GM12878 (cell line): Measurements from ENCODE around the gene CXCR6. TPM values are rescaled to one million over a fixed set of nuclear protein-coding genes. Genes with fewer than 3 reads are reported as not detected.

ENCODE experiments used
- ATAC-seq: fragments of 200-7000 bp; cut with Tn5 transposase; 3 replicates; pipeline ENCODE4 v1.9.1; 2020; ENCODE audit warnings: mild to moderate bottlenecking, moderate library complexity
- BruUV-seq: library from RNA; stranded (reverse); fragments of 400-500 nt; replicated peaks from 2 replicates; lab custom pipeline; 2021; lab: Mats Ljungman, UMichigan
- CTCF ChIA-PET: fragments of 300-600 bp; sonication (Branson Sonifier 250); formaldehyde crosslinking; extraction: SDS; loops from one replicate; lab custom pipeline; 2021; ENCODE audit warnings: inconsistent platforms; lab: Yijun Ruan, JAX
- POLR2A ChIA-PET: fragments of 350-600 bp; formaldehyde crosslinking; extraction: SDS; loops from one replicate; lab custom pipeline; 2021; ENCODE audit warnings: inconsistent platforms; lab: Charles Lee
- RAD21 ChIA-PET: fragments of 300-600 bp; sonication (Branson Sonifier 250); formaldehyde crosslinking; loops from one replicate; lab custom pipeline; 2023; ENCODE audit warnings: antibody characterized with exemption; ENCODE audit not compliant: unreplicated experiment; lab: Charles Lee
- SMC1A ChIA-PET: fragments of 300-600 bp; sonication (Branson Sonifier 250); formaldehyde crosslinking; loops from one replicate; lab custom pipeline; 2023; ENCODE audit not compliant: unreplicated experiment, uncharacterized antibody; lab: Charles Lee
- DNase-seq: peaks from one replicate; pipeline ENCODE4 v3.0.0-alpha.2; 2011; ENCODE audit warnings: low read depth, low spot score
- FAIRE-seq: peaks from 3 replicates; lab custom pipeline; 2011; peaks lifted over from hg19 to GRCh38; lab: Jason Lieb, UNC
- H2AFZ ChIP-seq: 2 replicates; pipeline ENCODE4 v1.6.0; 2011; ENCODE audit warnings: low read depth, low read length, control low read depth; ENCODE audit not compliant: control insufficient read depth
- H3K27ac ChIP-seq: 2 replicates; pipeline ENCODE4 v1.5.1; 2011; ENCODE audit warnings: control low read depth; ENCODE audit not compliant: control insufficient read depth, insufficient read depth
- H3K27me3 ChIP-seq, 2 experiments: replicated peaks in 1 of 2; 2 replicates each; pipeline versions ENCODE4 v1.6.0 to v1.6.1; 2011; ENCODE audit warnings: low read length in 1 of 2; ENCODE audit not compliant: control insufficient read depth in 2 of 2, insufficient read depth in 2 of 2
- H3K36me3 ChIP-seq, 2 experiments: 2 replicates each; pipeline ENCODE4 v1.5.1; 2011; ENCODE audit warnings: low read length in 1 of 2; ENCODE audit not compliant: control insufficient read depth in 2 of 2, insufficient read depth in 2 of 2
- H3K4me1 ChIP-seq: 2 replicates; pipeline ENCODE4 v1.6.1; 2011; ENCODE audit warnings: mild to moderate bottlenecking, low read length, moderate library complexity, mixed read lengths; ENCODE audit not compliant: control insufficient read depth, insufficient read depth
- H3K4me2 ChIP-seq: 2 replicates; pipeline ENCODE4 v1.6.0; 2011; ENCODE audit warnings: control low read depth; ENCODE audit not compliant: control insufficient read depth, insufficient read depth
- H3K4me3 ChIP-seq: fragments of 200-600 bp; sonication (generic); 2 replicates; pipeline ENCODE4 v1.5.1; 2016
- H3K79me2 ChIP-seq: 2 replicates; pipeline ENCODE4 v1.6.0; 2011; ENCODE audit warnings: low read length; ENCODE audit not compliant: control insufficient read depth, insufficient read depth
- H3K9ac ChIP-seq: 2 replicates; pipeline ENCODE4 v1.8.0; 2011; ENCODE audit warnings: low read length, control low read depth, mixed read lengths; ENCODE audit not compliant: control insufficient read depth, insufficient read depth
- H3K9me3 ChIP-seq: replicated peaks from 3 replicates; pipeline ENCODE4 v1.5.1; 2011; ENCODE audit warnings: mild to moderate bottlenecking, low read length; ENCODE audit not compliant: control insufficient read depth, insufficient read depth
- H4K20me1 ChIP-seq: 2 replicates; pipeline ENCODE4 v1.6.0; 2011; ENCODE audit not compliant: control insufficient read depth, insufficient read depth
- ATF3 ChIP-seq: IDR thresholded peaks from 2 replicates; pipeline ENCODE4 v1.6.1; 2011; ENCODE audit warnings: low read depth, mild to moderate bottlenecking, low read length, moderate library complexity, borderline replicate concordance; ENCODE audit errors: extremely low read depth
- ATF7 ChIP-seq: fragments of 450-650 bp; IDR thresholded peaks from 2 replicates; pipeline ENCODE4 v1.6.1; 2016; ENCODE audit warnings: low read depth, mild to moderate bottlenecking
- CEBPZ ChIP-seq: fragments of 150-350 bp; IDR thresholded peaks from 2 replicates; pipeline ENCODE4 v1.6.1; 2016; ENCODE audit warnings: low read depth, low read length
- CREB1 ChIP-seq: IDR thresholded peaks from 2 replicates; pipeline ENCODE4 v1.6.1; 2012; ENCODE audit warnings: low read depth, mild to moderate bottlenecking, inconsistent platforms
- EP300 ChIP-seq, 2 experiments: fragments of 150-350 bp in 1 of 2; IDR thresholded peaks; 2 replicates each; pipeline ENCODE4 v1.6.1; 2011 to 2012; ENCODE audit warnings: low read depth in 2 of 2, low read length in 2 of 2, borderline replicate concordance in 1 of 2, improper control_type of control experiment in 1 of 2, inconsistent platforms in 1 of 2; ENCODE audit not compliant: control insufficient read depth in 1 of 2
- FOXM1 ChIP-seq: IDR thresholded peaks from 2 replicates; pipeline ENCODE4 v1.6.1; 2012; ENCODE audit warnings: low read depth, mild to moderate bottlenecking, inconsistent platforms, low read length, moderate library complexity
- GATAD2B ChIP-seq: fragments of 450-650 bp; conservative IDR thresholded peaks from 2 replicates; pipeline ENCODE4 v1.6.1; 2017; ENCODE audit warnings: low read depth, mild to moderate bottlenecking, moderate library complexity
- IKZF1 ChIP-seq: fragments of 450-650 bp; conservative IDR thresholded peaks from 2 replicates; pipeline ENCODE4 v1.6.1; 2017; ENCODE audit warnings: antibody characterized with exemption, mild to moderate bottlenecking
- MEF2A ChIP-seq: IDR thresholded peaks from 2 replicates; pipeline ENCODE4 v1.6.1; 2011; ENCODE audit warnings: low read depth, mild to moderate bottlenecking, low read length, moderate library complexity; ENCODE audit not compliant: insufficient read depth
- MEF2B ChIP-seq: fragments of 450-650 bp; IDR thresholded peaks from 2 replicates; pipeline ENCODE4 v1.6.1; 2018; ENCODE audit warnings: mild to moderate bottlenecking, moderate library complexity; ENCODE audit not compliant: partially characterized antibody, poor library complexity, severe bottlenecking
- MTA3 ChIP-seq: IDR thresholded peaks from 2 replicates; pipeline ENCODE4 v1.6.1; 2012; ENCODE audit warnings: low read length, inconsistent platforms, borderline replicate concordance
- NFIC ChIP-seq: IDR thresholded peaks from 2 replicates; pipeline ENCODE4 v1.6.1; 2012; ENCODE audit warnings: low read depth, mild to moderate bottlenecking, inconsistent platforms, low read length, moderate library complexity
- RELB ChIP-seq: fragments of 450-650 bp; IDR thresholded peaks from 2 replicates; pipeline ENCODE4 v1.6.1; 2017; ENCODE audit warnings: low read depth, mild to moderate bottlenecking, moderate library complexity
- RUNX3 ChIP-seq: IDR thresholded peaks from 2 replicates; pipeline ENCODE4 v1.6.1; 2012; ENCODE audit warnings: low read length, inconsistent platforms
- WGBS: methylation state at CpG from one replicate; pipeline ENCODE4 v1.1.6; 2016; ENCODE audit warnings: low lambda C conversion rate; ENCODE audit not compliant: insufficient replicate concordance, insufficient coverage; ENCODE audit errors: missing lambda C conversion rate; 5-methylcytosine and 5-hydroxymethylcytosine counted together
- in situ Hi-C: fragments of 300-500 bp; cut with MboI; formaldehyde crosslinking; loops from 9 replicates; pipeline ENCODE4 v1.14.3; 2018; ENCODE audit warnings: mixed read lengths
- intact Hi-C: fragments of 100-400 bp; cut with micrococcal nuclease; formaldehyde crosslinking; loops from one replicate; pipeline ENCODE4 v1.14.2; 2022; ENCODE audit not compliant: unreplicated experiment
- polyA plus RNA-seq, 11 experiments: library from polyadenylated mRNA; depleted of rRNA in 4 of 11; unstranded in 6 of 11; stranded (reverse) in 5 of 11; fragments of >200 nt; fragmentation: Nextera tagmentation in 4 of 11; fragmentation: Illumina TruSeq in 1 of 11; extraction: Ambion mirVana in 4 of 11; extraction: Trizol in 1 of 11; gene quantifications; 1 replicate in 1 of 11; 2 replicates in 10 of 11; pipeline versions ENCODE4 v1.2.1 to v1.2.3, GENCODE V29; 2011 to 2016; ENCODE audit warnings: inconsistent platforms in 2 of 11, missing spikeins in 2 of 11, low read depth in 1 of 11
- total RNA-seq, 4 experiments: library from RNA; depleted of rRNA in 3 of 4; stranded (reverse); fragments of >200 nt in 3 of 4; fragmentation: Illumina TruSeq in 1 of 4; extraction: Trizol in 1 of 4; gene quantifications; 2 replicates each; pipeline versions ENCODE4 v1.2.1 to v1.2.3, GENCODE V29; 2013 to 2021
- TF ChIP-seq, protein P1 (sequence below), 3 experiments: IDR thresholded peaks in 2 of 3; conservative IDR thresholded peaks in 1 of 3; 2 replicates each; pipeline ENCODE4 v1.5.1; 2011; ENCODE audit warnings: low read depth in 3 of 3, low read length in 3 of 3, mild to moderate bottlenecking in 3 of 3, control low read depth in 2 of 3, moderate library complexity in 2 of 3, inconsistent platforms in 1 of 3, mixed read lengths in 1 of 3; ENCODE audit not compliant: control insufficient read depth in 2 of 3, insufficient read depth in 1 of 3; ENCODE audit errors: extremely low read depth in 1 of 3

Gene CXCR6
- total and polyA plus RNA-seq, 10 of the 15 experiments (the other 5 are each of a cell fraction or from before 2014, with no cell fraction given): 0.04 to 0.20 (median 0.12) TPM; not detected in 5

GRCh38 chr3:45992133-45992729, 49.0 kb downstream of the CXCR6 start:
- DNase-seq (no peak), FAIRE-seq (peak; percentile 18), ATAC-seq (no peak)
- ChIA-PET SMC1A (interaction anchor here (0.7 to 5.7 kb wide), 11 partner anchors 10 to 884 kb away, joined by 3 to 35 read pairs (median 4); no protein-coding TSS in a partner anchor), POLR2A (interaction anchor here (0.9 kb wide), 1 partner anchor 12 kb away, joined by 4 read pairs; no protein-coding TSS in a partner anchor), RAD21 (interaction anchor here (0.7 to 5.0 kb wide), 7 partner anchors 12 to 85 kb away, joined by 3 to 32 read pairs (median 6); no protein-coding TSS in a partner anchor), CTCF (interaction anchor here (0.6 to 5.2 kb wide), 3 partner anchors 33 to 85 kb away, joined by 3 to 40 read pairs (median 23); no protein-coding TSS in a partner anchor)
- H3K4me1 ChIP-seq: peaks cover 30% of the 10 kb centered on the region
- 43% methylated on average over 2 of the region's 2 CpGs for WGBS
- no peaks in the 10 kb centered on the region for H3K9me3 ChIP-seq
- peak overlapping the region; percentile 84 for H3K4me2 ChIP-seq
- H3K36me3 ChIP-seq: no peaks in the 10 kb centered on the region
- no peaks in the 10 kb centered on the region for H3K27me3 ChIP-seq
- in situ Hi-C loops: no loop called here
- H3K27ac ChIP-seq: peak overlapping the region; percentile 10; the same call in 1 of the 2 replicates
- H3K79me2 ChIP-seq: peaks cover 16% of the 10 kb centered on the region
- intact Hi-C loops: no loop called here
- peak overlapping the region; percentile 16; the same call in 1 of the 2 replicates for H3K4me3 ChIP-seq
- no peak overlapping the region for H2AFZ ChIP-seq
- H3K9ac ChIP-seq: no peak overlapping the region
- H4K20me1 ChIP-seq: no peaks in the 10 kb centered on the region
- BruUV-seq: no TSS peak
- TF ChIP-seq ATF7 (peak; percentile 43; the same call in 1 of the 2 replicates), EP300 (IDR thresholded peaks at IDR 0.05; ENCODE audit: borderline replicate concordance in 1 of 2, control insufficient read depth in 1 of 2, low read depth in 2 of 2, low read length in 2 of 2) (no peak), RUNX3 (no peak), MTA3 (no peak), MEF2B (peak; percentile 54), RELB (no peak), FOXM1 (peak; percentile 17; the same call in 1 of the 2 replicates), CREB1 (peak; percentile 33; the same call in 1 of the 2 replicates), ATF3 (no peak), CEBPZ (no peak), MEF2A (peak; percentile 60; the same call in 1 of the 2 replicates), GATAD2B (no peak), IKZF1 (0 out of 2 replicates have a peak, but pooled peaks have one; percentile 4), NFIC (peak; percentile 48; the same call in 1 of the 2 replicates)
- TF ChIP-seq, protein P1, sequence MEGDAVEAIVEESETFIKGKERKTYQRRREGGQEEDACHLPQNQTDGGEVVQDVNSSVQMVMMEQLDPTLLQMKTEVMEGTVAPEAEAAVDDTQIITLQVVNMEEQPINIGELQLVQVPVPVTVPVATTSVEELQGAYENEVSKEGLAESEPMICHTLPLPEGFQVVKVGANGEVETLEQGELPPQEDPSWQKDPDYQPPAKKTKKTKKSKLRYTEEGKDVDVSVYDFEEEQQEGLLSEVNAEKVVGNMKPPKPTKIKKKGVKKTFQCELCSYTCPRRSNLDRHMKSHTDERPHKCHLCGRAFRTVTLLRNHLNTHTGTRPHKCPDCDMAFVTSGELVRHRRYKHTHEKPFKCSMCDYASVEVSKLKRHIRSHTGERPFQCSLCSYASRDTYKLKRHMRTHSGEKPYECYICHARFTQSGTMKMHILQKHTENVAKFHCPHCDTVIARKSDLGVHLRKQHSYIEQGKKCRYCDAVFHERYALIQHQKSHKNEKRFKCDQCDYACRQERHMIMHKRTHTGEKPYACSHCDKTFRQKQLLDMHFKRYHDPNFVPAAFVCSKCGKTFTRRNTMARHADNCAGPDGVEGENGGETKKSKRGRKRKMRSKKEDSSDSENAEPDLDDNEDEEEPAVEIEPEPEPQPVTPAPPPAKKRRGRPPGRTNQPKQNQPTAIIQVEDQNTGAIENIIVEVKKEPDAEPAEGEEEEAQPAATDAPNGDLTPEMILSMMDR (IDR thresholded peaks at IDR 0.05 in 2 of 3, conservative IDR thresholded peaks at IDR 0.05 in 1 of 3; ENCODE audit: control insufficient read depth in 2 of 3, extremely low read depth in 1 of 3, insufficient read depth in 1 of 3, low read depth in 3 of 3, low read length in 3 of 3): no peak
